ENCODE results near the gene LSM3.

Gene LSM3

DNA sequence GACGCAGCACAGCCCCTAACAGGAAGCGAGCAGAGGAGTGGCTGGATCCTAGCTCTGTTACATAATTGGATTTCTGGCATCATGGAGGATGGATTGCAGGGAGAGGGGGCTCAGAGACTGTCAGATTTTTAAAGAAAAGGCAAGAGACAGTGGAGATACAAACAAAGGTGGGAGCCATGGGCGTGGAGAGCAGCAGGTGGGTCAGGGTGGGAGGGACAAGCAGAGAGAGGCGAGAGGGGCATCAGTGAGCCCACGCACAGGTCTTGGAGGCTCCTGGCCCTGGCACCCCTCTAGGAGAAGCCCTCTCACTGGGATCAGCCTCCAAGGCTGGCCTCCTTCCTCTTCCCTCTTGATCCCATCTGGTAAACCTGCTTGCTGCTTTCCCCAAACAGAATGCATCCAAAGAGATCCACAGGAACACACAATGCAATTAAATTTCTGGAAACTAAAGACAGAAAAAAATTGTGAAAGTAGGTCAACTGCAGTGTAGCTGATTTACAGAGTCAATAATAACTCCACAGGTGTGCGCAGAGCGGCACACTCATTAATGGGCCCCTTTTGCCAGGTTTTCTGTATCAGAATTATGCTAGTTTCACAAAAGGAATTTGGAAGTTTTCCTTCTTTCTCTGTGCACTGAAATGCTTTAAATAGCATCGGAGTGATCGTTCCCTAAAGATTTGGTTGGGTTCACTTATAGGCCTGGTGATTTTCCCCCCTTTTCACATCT, 66.1 kb downstream of the LSM3 start:
- no peak for DNase-seq

DNA sequence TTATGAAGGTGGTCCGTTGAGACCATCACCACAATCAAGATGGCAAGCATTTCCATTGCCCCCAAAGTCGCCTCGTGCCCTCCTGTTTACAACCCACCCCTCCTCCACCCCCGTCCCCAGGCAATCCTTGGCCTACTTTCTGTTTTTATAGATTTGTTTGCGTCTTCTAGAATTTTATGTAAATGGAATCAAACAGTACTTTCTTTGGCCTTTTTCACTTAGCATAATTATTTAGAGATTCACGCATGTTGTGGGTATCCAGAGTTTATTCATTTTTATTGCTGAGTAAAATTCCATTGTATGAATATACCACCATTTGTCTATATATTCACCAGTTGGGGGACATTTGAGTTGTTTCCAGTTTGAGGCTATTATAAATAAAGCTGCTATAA, 66.6 kb downstream of the LSM3 start:
- DNase-seq, result no peak

DNA sequence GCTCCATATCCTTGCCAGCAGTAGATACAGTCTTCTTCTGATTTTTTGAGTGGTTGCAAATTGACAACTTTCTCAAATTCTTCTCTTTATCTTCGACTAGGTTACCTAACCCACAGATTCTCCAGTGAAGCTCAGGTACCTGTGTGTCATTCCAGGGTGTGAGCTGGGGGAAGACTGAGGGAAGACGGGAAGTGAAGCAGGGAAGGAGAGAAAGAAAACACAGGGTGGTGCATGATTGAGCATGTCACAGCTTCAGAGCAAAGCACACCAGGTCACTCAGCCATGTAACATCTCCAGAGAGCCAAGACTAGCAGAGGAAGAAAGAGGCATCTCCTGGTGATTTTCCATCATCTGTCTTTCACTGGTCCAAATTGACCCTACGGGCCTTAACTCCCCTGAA, 67.2 kb downstream of the LSM3 start:
- no peak for DNase-seq

DNA sequence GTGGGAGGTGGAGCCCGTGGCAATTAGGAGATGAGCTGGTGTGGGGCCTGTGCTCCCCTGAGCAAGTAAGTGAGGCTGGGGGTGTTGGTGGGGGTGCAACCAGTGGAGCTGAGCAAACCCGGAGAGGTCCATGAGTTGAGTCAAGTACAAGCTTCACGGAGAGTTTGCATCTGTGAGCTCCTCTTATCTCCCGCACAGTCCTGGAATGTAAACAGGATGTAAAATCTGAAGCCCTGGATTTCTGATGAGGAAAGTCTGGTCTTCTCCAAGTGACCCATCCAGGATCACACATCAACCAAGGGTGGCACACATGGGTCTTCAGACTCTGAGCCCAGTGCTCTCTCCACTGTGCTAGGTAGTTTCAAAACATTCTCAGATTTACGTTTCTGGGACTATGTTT, 67.8 kb downstream of the LSM3 start:
- DNase-seq, result no peak

DNA sequence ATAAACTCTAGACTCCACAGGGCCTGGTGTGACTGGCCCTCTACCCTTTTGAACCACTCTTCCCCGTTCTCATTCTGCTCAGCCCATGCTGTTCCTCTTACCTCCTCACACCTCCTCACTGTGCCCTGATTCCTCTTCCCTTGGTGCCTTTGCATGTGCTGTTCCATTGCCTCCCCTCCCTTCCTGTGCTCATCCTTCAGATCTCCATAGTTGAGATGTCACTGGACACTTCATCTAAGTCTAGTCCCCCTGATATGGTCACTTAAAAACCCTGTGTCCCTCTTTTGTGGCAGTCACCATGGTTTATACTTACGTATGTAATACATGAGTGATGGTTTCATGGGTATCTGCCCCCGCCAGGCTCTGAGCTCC, 69.8 kb downstream of the LSM3 start:
- DNase-seq, result no peak

DNA sequence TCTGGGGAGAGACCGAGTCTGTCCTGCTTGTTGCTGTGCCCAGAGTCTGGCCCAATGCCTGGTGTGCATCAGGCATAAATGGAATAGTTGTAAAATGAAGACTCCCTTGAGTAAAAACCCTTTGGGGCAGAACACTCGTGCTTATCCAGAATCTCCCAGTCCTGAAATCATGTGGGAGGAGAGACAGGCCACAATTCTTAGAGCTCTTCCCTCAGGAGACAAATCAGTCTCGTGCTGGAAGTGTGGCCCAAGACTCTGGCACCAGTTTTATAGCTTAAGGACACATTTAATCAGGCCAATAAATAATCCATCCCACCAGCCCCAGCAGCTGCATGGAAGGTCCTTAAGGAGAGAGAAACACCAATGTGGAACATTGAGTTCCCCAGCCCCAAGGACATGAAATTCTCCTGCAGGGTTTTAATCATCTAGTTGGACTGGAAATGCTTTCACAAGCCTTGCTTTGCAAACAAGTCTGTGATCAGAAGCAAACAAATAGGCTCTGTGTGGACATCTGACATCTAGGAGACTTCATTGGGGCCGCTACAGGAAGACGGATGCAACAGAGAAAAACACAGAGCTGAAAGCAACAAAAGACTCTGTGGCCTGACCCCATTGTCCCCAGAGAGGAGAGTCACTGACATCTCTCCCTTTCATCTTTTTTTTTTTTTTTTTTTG, 70.4 kb downstream of the LSM3 start:
- no peak for DNase-seq
